GM19023 (cell line): ENCODE measurements around the gene ANAPC2.

Source experiments
- ATAC-seq: cut with Tn5 transposase; IDR thresholded peaks from one replicate; pipeline ENCODE4 v1.9.1; 2021; ENCODE audit warnings: mild to moderate bottlenecking, moderate library complexity; ENCODE audit not compliant: unreplicated experiment

The ANAPC2 gene

GRCh38 chr9:137216188-137216965 lies 28.0 kb upstream of the ANAPC2 start:
- no peak for ATAC-seq

- ATAC-seq = no peak
Observed at GRCh38 chr9:137215196-137215986, 27.0 kb upstream of the ANAPC2 start.

- ATAC-seq = no peak
Observed at GRCh38 chr9:137214620-137215019, 26.3 kb upstream of the ANAPC2 start.

GRCh38 chr9:137213160-137214060 lies 25.1 kb upstream of the ANAPC2 start:
- no peak for ATAC-seq

DNA sequence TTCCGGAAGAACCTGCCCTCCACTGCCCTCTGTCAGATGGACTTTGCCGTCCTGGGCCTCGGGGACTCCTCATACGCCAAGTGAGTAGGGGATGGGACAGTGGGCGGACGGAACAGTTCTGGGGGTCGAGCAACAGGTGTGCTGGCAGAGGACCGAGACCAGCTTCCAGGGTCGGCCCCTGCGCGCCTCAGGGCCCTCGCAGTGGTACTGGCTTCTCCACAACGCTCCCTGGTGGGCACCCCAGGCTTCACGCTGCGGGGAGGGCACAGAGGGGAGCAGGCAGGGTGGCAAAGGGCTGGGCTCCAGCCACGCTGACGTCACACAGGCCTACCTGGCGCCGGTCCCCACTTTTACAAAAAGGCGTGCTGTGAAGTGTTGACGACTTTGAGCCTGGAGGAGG lies 24.2 kb upstream of the ANAPC2 start:
- no peak for ATAC-seq

GRCh38 chr9:137211532-137211931 lies 23.2 kb upstream of the ANAPC2 start:
- no peak for ATAC-seq

- ATAC-seq = no peak
Observed at GRCh38 chr9:137206602-137207001, 18.2 kb upstream of the ANAPC2 start.

- ATAC-seq = peak; percentile 44
Observed at GRCh38 chr9:137205126-137206069, 17.0 kb upstream of the ANAPC2 start, which contains the start of the genes NDOR1 and TMEM203. TSS of gene NDOR1 (plus strand) at chr9:137205700. CDS start at chr9:137205778, 78 bp downstream. TSS of gene TMEM203 (minus strand) at chr9:137205648. CDS start at chr9:137205414, 234 bp downstream.

DNA sequence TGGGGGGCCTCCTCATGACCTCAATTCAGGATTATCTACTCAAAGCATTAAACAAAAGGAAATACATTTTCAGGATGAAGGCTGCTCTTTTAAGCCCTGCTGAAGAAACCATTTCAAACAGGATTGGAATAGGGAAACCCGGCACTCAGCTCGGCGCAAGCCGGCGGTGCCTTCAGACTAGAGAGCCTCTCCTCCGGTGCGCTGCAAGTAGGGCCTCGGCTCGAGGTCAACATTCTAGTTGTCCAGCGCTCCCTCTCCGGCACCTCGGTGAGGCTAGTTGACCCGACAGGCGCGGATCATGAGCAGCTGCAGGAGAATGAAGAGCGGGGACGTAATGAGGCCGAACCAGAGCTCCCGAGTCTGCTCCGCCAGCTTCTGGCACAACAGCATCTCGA lies 16.4 kb upstream of the ANAPC2 start:
- no peak for ATAC-seq

- no peak for ATAC-seq
Observed at GRCh38 chr9:137202966-137203365, 14.6 kb upstream of the ANAPC2 start.

- no peak for ATAC-seq
Observed at GRCh38 chr9:137201205-137201868, 13.0 kb upstream of the ANAPC2 start.

DNA sequence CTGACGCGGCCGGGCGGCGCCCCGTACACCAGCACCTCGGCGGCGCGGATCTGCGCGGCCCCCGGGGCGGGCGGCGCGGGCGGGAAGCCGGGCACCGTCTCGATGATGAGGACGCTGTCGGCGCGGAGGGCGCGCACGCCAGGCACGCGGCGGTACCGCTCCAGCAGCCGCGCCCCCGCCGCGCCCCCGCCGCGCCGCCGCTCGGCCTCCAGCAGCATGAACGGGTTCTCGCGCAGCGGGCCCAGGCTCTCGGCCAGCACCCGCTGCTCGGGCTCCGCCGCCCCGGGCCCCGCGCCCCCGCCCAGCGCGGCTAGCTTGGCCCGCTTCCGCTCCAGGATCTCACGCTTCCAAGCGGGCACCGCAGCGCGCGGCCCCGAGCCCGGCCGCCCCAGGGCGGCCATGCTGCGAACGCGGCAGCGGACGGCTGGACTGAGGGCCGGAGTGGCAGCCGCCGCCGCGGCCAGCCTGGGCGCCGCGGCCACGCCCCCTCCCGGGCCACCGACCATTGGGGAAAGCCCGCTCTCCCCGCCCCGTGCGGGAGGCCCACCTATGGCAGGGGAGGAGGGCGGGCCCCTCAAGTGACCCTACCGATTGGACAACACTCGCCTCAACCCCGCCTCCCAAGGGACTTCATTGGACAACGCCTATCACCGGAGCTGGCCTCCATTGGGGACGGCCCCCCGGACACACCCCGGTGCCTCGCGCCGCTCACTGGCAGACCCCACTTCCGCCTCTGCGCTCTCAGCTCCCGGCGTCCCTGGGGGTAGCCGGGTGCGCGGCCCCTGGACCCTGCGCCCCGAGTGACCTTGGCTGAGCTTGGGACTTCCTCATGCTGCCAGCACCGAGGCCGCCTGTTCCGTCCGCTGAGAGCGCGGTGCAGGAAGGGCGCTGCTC lies 12.2 kb upstream of the ANAPC2 start, which contains the start of gene TPRN:
Gene TPRN (minus strand): TSS at position 431 of the 894 bp plus-strand sequence. CDS start 30 bp downstream, at position 401.
- ATAC-seq = peak; percentile 87

DNA sequence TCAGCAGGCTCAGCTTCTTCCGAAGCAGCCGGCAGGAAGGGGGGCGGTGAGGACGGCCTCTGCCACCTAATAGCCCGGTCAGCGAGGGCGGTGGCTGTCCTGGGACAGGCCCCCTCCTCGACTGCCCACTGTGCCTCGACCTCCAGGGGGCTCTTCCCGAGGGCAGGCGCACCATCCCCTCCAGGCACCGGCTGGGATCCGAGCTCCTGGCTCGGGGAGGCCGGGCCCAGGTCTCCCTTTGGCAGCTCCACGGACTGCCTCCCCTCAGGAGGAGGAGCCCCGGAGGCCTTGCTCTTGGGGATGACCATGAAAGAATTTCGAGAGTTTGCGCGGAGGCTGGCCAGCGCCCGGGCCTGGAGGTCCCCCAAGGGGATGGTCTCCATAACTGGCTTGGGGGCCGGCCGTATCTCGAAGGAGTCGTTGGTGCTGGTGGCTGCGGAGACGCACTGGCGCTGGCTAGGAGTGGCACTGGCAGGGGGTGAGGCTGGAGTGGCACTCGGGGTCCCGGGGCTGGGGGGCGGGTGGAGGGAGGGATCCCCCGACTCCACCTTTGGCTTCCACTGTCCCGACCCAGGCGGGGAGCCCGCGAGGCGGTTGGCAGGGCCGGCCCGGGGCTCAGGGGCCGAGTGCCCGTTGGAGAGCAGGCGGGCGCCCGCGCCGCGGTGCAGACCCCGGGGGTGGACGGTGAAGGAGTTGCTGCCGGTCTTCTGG lies 11.2 kb upstream of the ANAPC2 start:
- no peak for ATAC-seq

GRCh38 chr9:137198902-137199283 lies 10.5 kb upstream of the ANAPC2 start:
- no peak for ATAC-seq

- no peak for ATAC-seq
Observed at GRCh38 chr9:137198051-137198901, 9.9 kb upstream of the ANAPC2 start.

GRCh38 chr9:137195525-137196220 lies 7.3 kb upstream of the ANAPC2 start:
- no peak for ATAC-seq
